Loucy (cell line): ENCODE data around the gene SYT7.

Experiments
- H2AFZ ChIP-seq: fragments of 200-600 bp; sonication (generic); 2 replicates; pipeline ENCODE4 v1.6.0; 2016; ENCODE audit warnings: antibody characterized with exemption, mild to moderate bottlenecking, low read length, moderate library complexity
- H3F3A ChIP-seq: fragments of 200-600 bp; 2 replicates; pipeline ENCODE4 v1.6.0; 2016; ENCODE audit warnings: antibody characterized with exemption, low read depth, mild to moderate bottlenecking
- H3K27me3 ChIP-seq: fragments of 200-600 bp; sonication (generic); 2 replicates; pipeline ENCODE4 v1.6.1; 2014; ENCODE audit warnings: low read length, mild to moderate bottlenecking; ENCODE audit not compliant: insufficient read depth, poor library complexity, severe bottlenecking
- H3K36me3 ChIP-seq: fragments of 200-600 bp; sonication (generic); 2 replicates; pipeline ENCODE4 v1.6.1; 2016; ENCODE audit warnings: low read length; ENCODE audit not compliant: insufficient read depth
- H3K4me1 ChIP-seq: fragments of 200-600 bp; sonication (generic); 2 replicates; pipeline ENCODE4 v1.5.1; 2014; ENCODE audit warnings: low read length, mild to moderate bottlenecking; ENCODE audit not compliant: insufficient read depth, poor library complexity, severe bottlenecking
- H3K4me2 ChIP-seq: fragments of 200-600 bp; sonication (generic); 2 replicates; pipeline ENCODE4 v1.6.0; 2014; ENCODE audit warnings: antibody characterized with exemption, low read length, low read depth, mild to moderate bottlenecking; ENCODE audit not compliant: poor library complexity, severe bottlenecking
- H3K4me3 ChIP-seq: fragments of 200-600 bp; sonication (generic); 2 replicates; pipeline ENCODE4 v1.5.1; 2014; ENCODE audit warnings: low read length, mild to moderate bottlenecking, mixed read lengths; ENCODE audit not compliant: poor library complexity, severe bottlenecking
- H3K79me2 ChIP-seq: fragments of 200-600 bp; sonication (generic); 2 replicates; pipeline ENCODE4 v1.6.1; 2014; ENCODE audit warnings: low read length; ENCODE audit not compliant: insufficient read depth
- H3K9ac ChIP-seq: fragments of 200-600 bp; sonication (generic); 2 replicates; pipeline ENCODE4 v1.6.0; 2014; ENCODE audit warnings: mild to moderate bottlenecking, low read depth, low read length, moderate library complexity; ENCODE audit not compliant: poor library complexity, severe bottlenecking
- H3K9me2 ChIP-seq: fragments of 200-600 bp; sonication (generic); replicated peaks from 2 replicates; pipeline ENCODE4 v1.6.1; 2016; ENCODE audit warnings: low read depth, low read length, mixed read lengths
- H3K9me3 ChIP-seq: fragments of 200-600 bp; sonication (generic); 2 replicates; pipeline ENCODE4 v1.6.1; 2014; ENCODE audit warnings: mild to moderate bottlenecking, antibody characterized with exemption, low read length, low read depth; ENCODE audit not compliant: insufficient read depth
- H4K20me1 ChIP-seq: fragments of 200-600 bp; sonication (generic); 2 replicates; pipeline ENCODE4 v1.6.0; 2014; ENCODE audit warnings: antibody characterized with exemption, low read length, mild to moderate bottlenecking; ENCODE audit not compliant: insufficient read depth, poor library complexity, severe bottlenecking
- EZH2phosphoT487 ChIP-seq: fragments of 200-600 bp; IDR thresholded peaks from 2 replicates; pipeline ENCODE4 v1.6.1; 2018; ENCODE audit warnings: antibody characterized with exemption, mild to moderate bottlenecking, moderate library complexity, borderline replicate concordance
- TF ChIP-seq, protein P1 (sequence below): fragments of 200-600 bp; sonication (generic); conservative IDR thresholded peaks from 2 replicates; pipeline ENCODE4 v1.5.1; 2014; ENCODE audit warnings: mild to moderate bottlenecking, antibody characterized with exemption, low read length

The SYT7 gene

DNA sequence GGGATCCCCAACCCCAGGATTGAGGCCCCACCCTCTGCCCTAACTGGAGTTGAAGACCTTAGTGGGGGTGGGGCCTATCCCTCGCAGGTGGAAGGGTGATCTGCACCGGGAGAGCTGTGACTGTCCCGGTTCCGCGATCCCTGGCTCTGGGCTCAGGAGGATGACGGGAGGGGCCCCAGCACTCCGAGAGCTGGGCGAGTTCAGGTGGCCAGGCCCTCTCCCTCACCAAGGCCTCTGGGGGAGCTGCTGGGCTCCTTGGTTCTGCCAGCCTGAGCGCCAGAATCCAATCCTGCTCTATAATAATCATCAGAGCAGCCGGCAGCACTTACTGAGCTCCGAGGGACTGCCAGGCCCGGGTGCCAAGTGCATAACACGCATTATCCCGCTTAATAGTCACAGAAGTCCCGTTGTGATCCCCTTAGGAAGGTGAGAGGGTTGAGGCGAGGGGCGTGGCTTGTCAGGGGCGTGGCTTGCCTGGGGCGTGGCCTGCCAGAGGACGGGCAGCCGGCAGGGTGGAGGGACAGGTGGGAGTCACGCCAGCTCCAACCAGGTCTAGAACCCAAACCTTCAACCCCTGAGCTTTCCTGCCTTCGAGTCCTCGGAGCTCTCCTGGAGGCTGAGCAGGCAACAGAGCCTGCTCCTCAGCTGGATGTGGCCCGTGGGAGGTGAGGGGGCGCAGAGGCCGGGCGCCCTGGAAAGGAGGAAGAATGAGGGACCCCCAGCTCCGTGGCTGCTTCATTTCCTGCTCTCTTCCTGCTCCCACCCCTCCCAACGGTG is 7.3 kb upstream of the SYT7 start:
- no peak overlapping the region for H3K4me3 ChIP-seq
- no peaks in the 10 kb centered on the region for H4K20me1 ChIP-seq
- H3K79me2 ChIP-seq, result no peaks in the 10 kb centered on the region
- TF ChIP-seq EZH2phosphoT487, result no peak
- TF ChIP-seq, protein P1, sequence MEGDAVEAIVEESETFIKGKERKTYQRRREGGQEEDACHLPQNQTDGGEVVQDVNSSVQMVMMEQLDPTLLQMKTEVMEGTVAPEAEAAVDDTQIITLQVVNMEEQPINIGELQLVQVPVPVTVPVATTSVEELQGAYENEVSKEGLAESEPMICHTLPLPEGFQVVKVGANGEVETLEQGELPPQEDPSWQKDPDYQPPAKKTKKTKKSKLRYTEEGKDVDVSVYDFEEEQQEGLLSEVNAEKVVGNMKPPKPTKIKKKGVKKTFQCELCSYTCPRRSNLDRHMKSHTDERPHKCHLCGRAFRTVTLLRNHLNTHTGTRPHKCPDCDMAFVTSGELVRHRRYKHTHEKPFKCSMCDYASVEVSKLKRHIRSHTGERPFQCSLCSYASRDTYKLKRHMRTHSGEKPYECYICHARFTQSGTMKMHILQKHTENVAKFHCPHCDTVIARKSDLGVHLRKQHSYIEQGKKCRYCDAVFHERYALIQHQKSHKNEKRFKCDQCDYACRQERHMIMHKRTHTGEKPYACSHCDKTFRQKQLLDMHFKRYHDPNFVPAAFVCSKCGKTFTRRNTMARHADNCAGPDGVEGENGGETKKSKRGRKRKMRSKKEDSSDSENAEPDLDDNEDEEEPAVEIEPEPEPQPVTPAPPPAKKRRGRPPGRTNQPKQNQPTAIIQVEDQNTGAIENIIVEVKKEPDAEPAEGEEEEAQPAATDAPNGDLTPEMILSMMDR, result no peak
- H3K9ac ChIP-seq, result no peak overlapping the region
- H3K36me3 ChIP-seq, result no peaks in the 10 kb centered on the region
- H3K9me2 ChIP-seq, result no peaks in the 10 kb centered on the region
- H2AFZ ChIP-seq, result no peak overlapping the region
- no peak overlapping the region for H3K4me2 ChIP-seq
- no peaks in the 10 kb centered on the region for H3K27me3 ChIP-seq
- no peaks in the 10 kb centered on the region for H3F3A ChIP-seq
- no peaks in the 10 kb centered on the region for H3K9me3 ChIP-seq
- no peaks in the 10 kb centered on the region for H3K4me1 ChIP-seq

DNA sequence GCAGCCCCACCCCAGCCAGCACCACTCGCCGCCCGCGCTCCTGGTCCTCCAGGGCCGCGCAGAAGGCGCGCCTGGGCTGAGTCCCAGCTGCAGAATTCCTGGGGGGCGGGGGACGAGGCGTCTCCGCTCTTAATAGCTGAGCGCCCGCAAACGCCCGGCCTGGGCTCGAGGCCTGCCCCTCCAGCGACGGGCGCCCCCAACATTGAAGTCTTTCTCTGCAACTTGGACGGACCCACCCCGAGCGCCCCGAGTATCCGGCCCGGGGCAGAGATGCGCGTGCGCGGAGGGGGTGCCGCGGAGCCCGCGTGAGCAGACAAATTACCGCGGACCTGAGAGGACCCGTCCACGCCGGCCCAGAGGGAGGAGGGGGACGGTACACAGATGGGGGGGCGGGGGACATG is 6.7 kb upstream of the SYT7 start:
- H2AFZ ChIP-seq, result no peak overlapping the region
- H3K9me2 ChIP-seq, result no peaks in the 10 kb centered on the region
- H4K20me1 ChIP-seq, result no peaks in the 10 kb centered on the region
- H3K9ac ChIP-seq, result no peak overlapping the region
- no peaks in the 10 kb centered on the region for H3K9me3 ChIP-seq
- H3K4me3 ChIP-seq, result no peak overlapping the region
- no peaks in the 10 kb centered on the region for H3K4me1 ChIP-seq
- no peaks in the 10 kb centered on the region for H3F3A ChIP-seq
- no peaks in the 10 kb centered on the region for H3K27me3 ChIP-seq
- no peak for TF ChIP-seq EZH2phosphoT487
- TF ChIP-seq, protein P1, result no peak
- H3K4me2 ChIP-seq, result no peak overlapping the region
- H3K36me3 ChIP-seq, result no peaks in the 10 kb centered on the region
- H3K79me2 ChIP-seq, result no peaks in the 10 kb centered on the region

DNA sequence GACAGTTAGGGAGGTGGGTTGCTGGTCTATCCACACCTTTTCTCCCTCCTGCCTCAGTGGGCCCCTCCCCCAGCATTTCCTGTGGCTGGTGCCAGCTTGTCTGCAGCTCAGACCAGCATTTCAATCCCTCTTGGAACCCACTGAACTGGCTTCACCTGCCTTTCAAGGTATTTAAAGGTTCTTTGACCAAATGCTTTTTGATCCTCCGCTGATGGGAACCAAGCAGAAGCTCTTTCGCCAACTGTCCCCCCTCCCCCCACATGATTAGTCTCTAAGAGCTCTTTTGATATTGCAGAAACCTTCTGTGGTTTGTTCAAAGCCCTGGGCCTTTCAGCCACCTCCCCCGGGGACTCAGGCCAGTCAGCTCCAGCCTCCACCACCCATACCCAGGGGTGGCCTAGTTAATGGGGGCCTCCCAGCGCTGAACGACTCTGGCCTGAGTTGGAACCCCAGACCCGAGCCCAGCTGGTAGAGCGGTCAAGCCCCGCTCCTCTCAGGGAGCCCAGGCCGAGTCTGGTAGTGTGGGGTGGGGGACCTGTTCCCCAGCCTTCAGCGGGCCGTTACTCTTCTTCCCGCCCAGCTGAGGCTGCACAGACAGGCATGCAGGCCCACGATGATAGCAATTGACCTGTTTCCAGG is 6.0 kb upstream of the SYT7 start:
- Histone ChIP-seq H4K20me1 (no peaks in the 10 kb centered on the region), H3K9me2 (no peaks in the 10 kb centered on the region), H3K4me3 (no peak overlapping the region), H2AFZ (no peak overlapping the region), H3K27me3 (no peaks in the 10 kb centered on the region), H3K9me3 (no peaks in the 10 kb centered on the region), H3K79me2 (no peaks in the 10 kb centered on the region), H3F3A (no peaks in the 10 kb centered on the region), H3K4me1 (no peaks in the 10 kb centered on the region), H3K4me2 (no peak overlapping the region), H3K36me3 (no peaks in the 10 kb centered on the region), H3K9ac (no peak overlapping the region)
- TF ChIP-seq, protein P1, result no peak
- TF ChIP-seq EZH2phosphoT487, result no peak
